GM12864 (cell line): ENCODE results near the gene CD55.
"Not testable (repeated sequence)": the region's sequence is repeated elsewhere in the genome, so short reads cannot be mapped to it uniquely, and the experiment has no call there.

ENCODE experiments used
- DNase-seq: peaks from one replicate; pipeline ENCODE4 v3.0.0-alpha.2; 2011; ENCODE audit warnings: low read depth
- H3K4me3 ChIP-seq: 2 replicates; pipeline ENCODE4 v1.5.1; 2011; ENCODE audit warnings: mild to moderate bottlenecking, low read depth, low read length, control low read depth
- CTCF ChIP-seq: IDR thresholded peaks from 2 replicates; pipeline ENCODE4 v1.5.1; 2011; ENCODE audit warnings: low read depth, mild to moderate bottlenecking, moderate library complexity, low read length, control low read depth, inconsistent platforms; ENCODE audit errors: missing control alignments

The CD55 gene

GRCh38 chr1:207317561-207317960, 3.9 kb upstream of the CD55 start:
- TF ChIP-seq CTCF, result no peak
- H3K4me3 ChIP-seq, result no peak overlapping the region
- no peak for DNase-seq

GRCh38 chr1:207318072-207318619, 3.3 kb upstream of the CD55 start:
- DNase-seq, result no peak
- TF ChIP-seq CTCF, result no peak
- H3K4me3 ChIP-seq, result no peak overlapping the region

GRCh38 chr1:207319199-207319598, 2.3 kb upstream of the CD55 start:
- H3K4me3 ChIP-seq, result no peak overlapping the region
- no peak for DNase-seq
- TF ChIP-seq CTCF, result no peak

GRCh38 chr1:207320105-207320504, 1.4 kb upstream of the CD55 start:
- H3K4me3 ChIP-seq, DNase-seq: not testable (repeated sequence)

- no peak for DNase-seq
- peak overlapping the region; percentile 84 for H3K4me3 ChIP-seq
- TF ChIP-seq CTCF, result no peak
These were observed 540 bp downstream of the CD55 start for GRCh38 chr1:207321790-207322645.

- no peak for DNase-seq
- no peak overlapping the region for H3K4me3 ChIP-seq
- TF ChIP-seq CTCF, result no peak
These were observed 2.1 kb downstream of the CD55 start for GRCh38 chr1:207323425-207324225.

- no peak overlapping the region for H3K4me3 ChIP-seq
- DNase-seq, result no peak
- no peak for TF ChIP-seq CTCF
These were observed 6.5 kb downstream of the CD55 start for GRCh38 chr1:207328004-207328403.
